H1 (cell line): ENCODE measurements around the gene ITPK1. TPM values are rescaled to one million over a fixed set of nuclear protein-coding genes. Genes with fewer than 3 reads are reported as not detected.

Source experiments
- CTCF ChIA-PET: fragments of 300-600 bp; sonication (Branson Sonifier 250); formaldehyde crosslinking; loops from one replicate; lab custom pipeline; 2021; ENCODE audit not compliant: partially characterized antibody; lab: Charles Lee
- POLR2A ChIA-PET: fragments of 300-600 bp; sonication (Branson Sonifier 250); formaldehyde crosslinking; loops from one replicate; lab custom pipeline; 2021; ENCODE audit warnings: inconsistent platforms; ENCODE audit not compliant: partially characterized antibody; lab: Charles Lee
- DNase-seq, 2 experiments: peaks; one replicate each; pipeline versions ENCODE4 v3.0.0 to v3.0.0-alpha.2; 2010 to 2022; ENCODE audit warnings: low spot score in 2 of 2, low read depth in 1 of 2, mixed read lengths in 1 of 2
- FAIRE-seq: peaks from 2 replicates; lab custom pipeline; 2011; peaks lifted over from hg19 to GRCh38; lab: Jason Lieb, UNC
- H2AFZ ChIP-seq: 2 replicates; pipeline ENCODE4 v1.8.1; 2012; ENCODE audit warnings: low read length, inconsistent platforms
- H2AK5ac ChIP-seq: 2 replicates; pipeline ENCODE4 v1.6.1; 2013; ENCODE audit warnings: low read depth, low read length
- H2BK120ac ChIP-seq: replicated peaks from 2 replicates; pipeline ENCODE3; 2013; ENCODE audit warnings: low read depth, low read length, inconsistent platforms
- H2BK12ac ChIP-seq: 2 replicates; pipeline ENCODE4 v1.6.1; 2013; ENCODE audit warnings: low read depth, low read length
- H2BK15ac ChIP-seq: 2 replicates; pipeline ENCODE4 v1.6.1; 2013; ENCODE audit warnings: low read length
- H2BK20ac ChIP-seq: 2 replicates; pipeline ENCODE4 v1.6.1; 2013; ENCODE audit warnings: low read length
- H2BK5ac ChIP-seq: 2 replicates; pipeline ENCODE4 v1.6.1; 2013; ENCODE audit warnings: low read depth, low read length
- H3K14ac ChIP-seq: 2 replicates; pipeline ENCODE4 v1.6.1; 2013; ENCODE audit warnings: inconsistent platforms; ENCODE audit not compliant: insufficient read length
- H3K18ac ChIP-seq: 2 replicates; pipeline ENCODE4 v1.6.1; 2013; ENCODE audit warnings: low read length; ENCODE audit errors: extremely low read depth
- H3K23ac ChIP-seq: 2 replicates; pipeline ENCODE4 v1.6.1; 2013; ENCODE audit warnings: inconsistent platforms; ENCODE audit not compliant: insufficient read length
- H3K23me2 ChIP-seq: 2 replicates; pipeline ENCODE4 v1.6.1; 2013; ENCODE audit warnings: low read depth, low read length
- H3K27ac ChIP-seq: 2 replicates; pipeline ENCODE4 v1.6.1; 2011; ENCODE audit warnings: low read depth, low read length, inconsistent platforms
- H3K27me3 ChIP-seq, 4 experiments: replicated peaks in 1 of 4; 1 replicate in 1 of 4; 2 replicates in 3 of 4; pipeline versions ENCODE4 v1.6.1 to v1.8.1; 2011 to 2013; ENCODE audit warnings: low read length in 3 of 4, mild to moderate bottlenecking in 3 of 4, inconsistent platforms in 2 of 4, mixed read lengths in 2 of 4, moderate library complexity in 1 of 4; ENCODE audit not compliant: control insufficient read depth in 3 of 4, insufficient read depth in 3 of 4; ENCODE audit errors: extremely low read depth in 1 of 4
- H3K36me3 ChIP-seq, 4 experiments: 2 replicates each; pipeline versions ENCODE4 v1.6.1 to v1.8.1; 2011 to 2013; ENCODE audit warnings: mild to moderate bottlenecking in 4 of 4, low read length in 3 of 4, moderate library complexity in 2 of 4, control low read depth in 1 of 4, inconsistent platforms in 1 of 4; ENCODE audit not compliant: insufficient read depth in 4 of 4, control insufficient read depth in 2 of 4
- H3K4ac ChIP-seq: replicated peaks from 2 replicates; pipeline ENCODE3; 2013; ENCODE audit warnings: low read length, low read depth, mixed read lengths, inconsistent platforms; ENCODE audit not compliant: insufficient read length
- H3K4me1 ChIP-seq, 4 experiments: replicated peaks in 1 of 4; 1 replicate in 1 of 4; 2 replicates in 3 of 4; pipeline versions ENCODE4 v1.6.1 to v1.8.1; 2011 to 2013; ENCODE audit warnings: low read length in 3 of 4, inconsistent platforms in 2 of 4, mixed read lengths in 1 of 4; ENCODE audit not compliant: insufficient read depth in 4 of 4, control insufficient read depth in 3 of 4
- H3K4me2 ChIP-seq, 2 experiments: 2 replicates each; pipeline versions ENCODE4 v1.6.1 to v1.8.1; 2011 to 2013; ENCODE audit warnings: low read depth in 2 of 2, low read length in 2 of 2, control low read depth in 1 of 2, inconsistent platforms in 1 of 2, mild to moderate bottlenecking in 1 of 2; ENCODE audit not compliant: insufficient read depth in 1 of 2
- H3K4me3 ChIP-seq, 4 experiments: fragments of 200-600, 300-600 bp in 1 of 4; sonication (generic), shearing (Covaris generic), sonication (Bioruptor Twin) in 1 of 4; 2 replicates each; pipeline versions ENCODE4 v1.5.1 to v1.8.1; 2011 to 2016; ENCODE audit warnings: low read length in 4 of 4, low read depth in 3 of 4, control low read depth in 2 of 4, inconsistent platforms in 2 of 4, mild to moderate bottlenecking in 2 of 4, mixed read lengths in 1 of 4, moderate library complexity in 1 of 4; ENCODE audit not compliant: insufficient read depth in 2 of 4; ENCODE audit errors: extremely low read depth in 1 of 4
- H3K56ac ChIP-seq: replicated peaks from 2 replicates; pipeline ENCODE3; 2013; ENCODE audit warnings: low read depth, mild to moderate bottlenecking, mixed read lengths, low read length, inconsistent platforms; ENCODE audit not compliant: insufficient read length
- H3K79me1 ChIP-seq: 2 replicates; pipeline ENCODE4 v1.6.1; 2013; ENCODE audit warnings: low read depth, low read length, control low read depth
- H3K79me2 ChIP-seq, 2 experiments: 2 replicates each; pipeline versions ENCODE4 v1.6.1 to v1.8.1; 2012 to 2013; ENCODE audit warnings: low read length in 2 of 2, mild to moderate bottlenecking in 2 of 2, inconsistent platforms in 1 of 2; ENCODE audit not compliant: insufficient read depth in 2 of 2, control insufficient read depth in 1 of 2
- H3K9ac ChIP-seq, 4 experiments: replicated peaks in 1 of 4; 1 replicate in 1 of 4; 2 replicates in 3 of 4; pipeline versions ENCODE4 v1.6.1 to v1.8.1; 2011 to 2013; ENCODE audit warnings: low read depth in 3 of 4, low read length in 3 of 4, control low read depth in 2 of 4, mild to moderate bottlenecking in 2 of 4, moderate library complexity in 2 of 4, inconsistent platforms in 1 of 4; ENCODE audit errors: extremely low read depth in 1 of 4
- H3K9me3 ChIP-seq, 2 experiments: 2 replicates each; pipeline versions ENCODE4 v1.6.1 to v1.8.1; 2012 to 2013; ENCODE audit warnings: mild to moderate bottlenecking in 2 of 2, moderate library complexity in 2 of 2, control low read depth in 1 of 2, inconsistent platforms in 1 of 2, low read depth in 1 of 2, low read length in 1 of 2, mixed read lengths in 1 of 2; ENCODE audit not compliant: insufficient read depth in 2 of 2
- H4K20me1 ChIP-seq, 2 experiments: replicated peaks in 1 of 2; 2 replicates each; pipeline versions ENCODE3 to v1.8.1; 2011 to 2013; ENCODE audit warnings: inconsistent platforms in 2 of 2, low read length in 2 of 2, mild to moderate bottlenecking in 1 of 2; ENCODE audit not compliant: insufficient read depth in 2 of 2, control insufficient read depth in 1 of 2
- H4K5ac ChIP-seq: 2 replicates; pipeline ENCODE4 v1.6.1; 2013; ENCODE audit warnings: low read length, low read depth, mixed read lengths, inconsistent platforms; ENCODE audit not compliant: insufficient read length
- H4K8ac ChIP-seq: 2 replicates; pipeline ENCODE4 v1.8.0; 2013; ENCODE audit warnings: mild to moderate bottlenecking, moderate library complexity, low read length, inconsistent platforms; ENCODE audit not compliant: insufficient read depth; ENCODE audit errors: extremely low read depth
- H4K91ac ChIP-seq: replicated peaks from 2 replicates; pipeline ENCODE3; 2013; ENCODE audit warnings: low read length, mixed read lengths, inconsistent platforms; ENCODE audit not compliant: insufficient read length
- E2F6 ChIP-seq: IDR thresholded peaks from 2 replicates; pipeline ENCODE4 v1.6.1; 2012; ENCODE audit warnings: inconsistent platforms
- EZH2 ChIP-seq: fragments of 200-600 bp; sonication (generic); IDR thresholded peaks from 2 replicates; pipeline ENCODE4 v1.7.1; 2012; ENCODE audit warnings: low read depth, mild to moderate bottlenecking, moderate library complexity, low read length, inconsistent platforms; ENCODE audit not compliant: severe bottlenecking
- FOSL1 ChIP-seq: IDR thresholded peaks from 2 replicates; pipeline ENCODE4 v1.6.1; 2011; ENCODE audit warnings: mild to moderate bottlenecking, low read depth, low read length, moderate library complexity; ENCODE audit not compliant: insufficient read depth
- WGBS, 2 experiments: shearing (Covaris generic) in 1 of 2; methylation state at CpG; one replicate each; pipeline versions ENCODE4 v1.1.6 to v1.1.7; 2013 to 2015; ENCODE audit warnings: low lambda C conversion rate in 2 of 2, mixed read lengths in 2 of 2, inconsistent platforms in 1 of 2, low coverage in 1 of 2, missing lambda C conversion rate in 1 of 2; ENCODE audit not compliant: insufficient replicate concordance in 2 of 2, insufficient coverage in 1 of 2, insufficient read length in 1 of 2; ENCODE audit errors: extremely low coverage in 1 of 2, missing lambda C conversion rate in 1 of 2; 5-methylcytosine and 5-hydroxymethylcytosine counted together
- polyA plus RNA-seq, 7 experiments: library from polyadenylated mRNA; depleted of rRNA in 3 of 7; stranded (reverse) in 5 of 7; unstranded in 2 of 7; fragments of >200 nt in 5 of 7; fragments of 200-250 nt in 2 of 7; gene quantifications; 1 replicate in 5 of 7; 2 replicates in 1 of 7; 4 replicates in 1 of 7; pipeline versions ENCODE4 v1.2.1 to v1.2.3, GENCODE V29; 2011 to 2013; ENCODE audit warnings: missing spikeins in 2 of 7, mixed read lengths in 2 of 7
- total RNA-seq: library from RNA; stranded (reverse); fragmentation: NEBNext Ultra II Directional; extraction: Animal tissue kit (Norgen Biotek cat#: 25700); gene quantifications from 2 replicates; pipeline ENCODE4 v1.2.1, GENCODE V29; 2021

The ITPK1 gene
- total and polyA plus RNA-seq, 2 of the 8 experiments (the other 6 are each of a cell fraction or from before 2014, with no cell fraction given): 108 to 143 TPM

- no peak overlapping the region for H3K4ac ChIP-seq
- no peak overlapping the region for H2BK120ac ChIP-seq
- H2AFZ ChIP-seq: no peak overlapping the region
- DNase-seq (no peak), FAIRE-seq (no peak)
- peaks cover 20 to 28% of the 10 kb centered on the region in 2 experiments for H4K20me1 ChIP-seq
- WGBS, 2 experiments: 93% methylated on average over 17 of the region's 17 CpGs; no CpG with 5 or more reads in 1 of the 2 experiments
- no peak overlapping the region for H2BK15ac ChIP-seq
- H2BK5ac ChIP-seq: peak overlapping the region; percentile 35; the same call in 1 of the 2 replicates
- H3K4me3 ChIP-seq: no peak overlapping the region
- TF ChIP-seq FOSL1: no peak
- no peak for TF ChIP-seq EZH2
- TF ChIP-seq E2F6: no peak
- POLR2A ChIA-PET: no interaction called here
- H3K23ac ChIP-seq: no peak overlapping the region
- H2BK12ac ChIP-seq: no peak overlapping the region
- CTCF ChIA-PET: interaction anchor here (0.7 to 2.0 kb wide), 3 partner anchors 10 to 65 kb away, joined by 3 to 4 read pairs (median 4); no protein-coding TSS in a partner anchor
- H3K4me1 ChIP-seq: peaks cover 0 to 10% (median 4%) of the 10 kb centered on the region in 4 experiments; a peak in 4 of 7 replicates
- H3K4me2 ChIP-seq: no peak overlapping the region
- H3K14ac ChIP-seq: no peak overlapping the region
- no peak overlapping the region for H3K18ac ChIP-seq
- peak overlapping the region; percentile 53 for H4K8ac ChIP-seq
- H3K27ac ChIP-seq: no peak overlapping the region
- H2AK5ac ChIP-seq: no peak overlapping the region
- peaks cover 0 to 71% of the 10 kb centered on the region in 2 experiments; a peak in 2 of 4 replicates for H3K79me2 ChIP-seq
- H3K27me3 ChIP-seq: no peaks in the 10 kb centered on the region
- no peaks in the 10 kb centered on the region for H3K23me2 ChIP-seq
- no peak overlapping the region for H4K5ac ChIP-seq
- H3K9me3 ChIP-seq: no peaks in the 10 kb centered on the region
- H3K9ac ChIP-seq: no peak overlapping the region
- H2BK20ac ChIP-seq: no peak overlapping the region
- no peaks in the 10 kb centered on the region; a peak in 2 of 8 replicates for H3K36me3 ChIP-seq
- H4K91ac ChIP-seq: no peak overlapping the region
- H3K56ac ChIP-seq: no peak overlapping the region
- H3K79me1 ChIP-seq: peaks cover 19% of the 10 kb centered on the region
Observed at GRCh38 chr14:93009471-93010129, 106.1 kb downstream of the ITPK1 start.
